Stimulated activated CD8-positive, alpha-beta memory T cell treated with anti-CD3 and anti-CD28 coated beads, Interleukin-12 subunit alpha, Interleukin-12 subunit beta, amount 100 ng/mL, for 24 hours (primary cell): ENCODE data around the gene MSN.
"Not testable (repeated sequence)": the region's sequence is repeated elsewhere in the genome, so short reads cannot be mapped to it uniquely, and the experiment has no call there.

ENCODE experiments used
- DNase-seq: peaks from one replicate; pipeline ENCODE4 v3.0.0-alpha.2; 2020; ENCODE audit errors: extremely low read depth

Gene MSN

DNA sequence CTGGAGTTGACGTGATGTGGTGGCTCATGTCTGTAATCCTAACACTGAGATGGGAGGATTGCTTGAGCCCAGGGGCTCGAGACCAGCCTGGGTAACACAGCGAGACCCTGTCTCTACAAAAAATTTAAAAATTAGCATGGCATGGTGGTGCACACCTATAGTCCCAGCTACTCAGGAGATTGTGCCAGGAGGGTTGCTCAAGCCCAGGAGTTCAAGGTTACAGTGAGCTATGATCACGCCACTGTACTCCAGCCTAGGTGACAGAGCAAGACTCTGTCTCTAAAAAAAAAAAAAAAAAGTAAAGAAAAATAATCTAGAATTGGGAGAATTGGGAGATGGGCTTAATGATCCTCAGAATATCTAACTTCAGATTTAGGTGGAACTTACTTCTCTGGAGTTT lies 51.1 kb downstream of the MSN start:
- no peak for DNase-seq

DNA sequence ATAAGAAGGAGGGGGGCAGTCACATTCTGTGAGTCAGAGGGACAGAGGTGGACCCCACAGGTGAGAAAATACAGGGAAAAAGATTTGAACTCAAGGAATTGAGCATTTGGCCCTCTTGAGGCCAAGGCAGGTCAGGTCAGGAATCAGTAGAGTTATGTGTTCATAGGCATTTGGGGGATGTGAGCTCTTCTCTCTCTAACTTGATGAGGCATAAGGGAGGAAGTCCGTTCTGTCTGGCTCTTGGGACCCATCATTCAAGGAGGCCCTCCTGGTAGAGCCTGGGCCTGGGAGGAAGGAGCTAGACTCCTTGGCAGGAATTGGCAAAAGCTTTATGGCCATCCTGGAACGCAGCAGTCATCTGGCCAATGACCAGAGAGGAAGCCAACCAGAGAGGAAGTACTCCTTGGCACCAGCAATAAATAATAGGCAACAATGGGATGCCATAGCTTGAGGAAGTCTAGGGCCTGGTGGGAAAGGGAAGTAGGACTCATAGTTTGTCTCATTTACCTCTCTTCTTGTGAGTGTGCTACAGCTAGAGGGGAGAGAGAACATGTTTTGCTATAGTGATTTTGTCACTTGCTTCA lies 53.0 kb downstream of the MSN start:
- DNase-seq, result no peak

DNA sequence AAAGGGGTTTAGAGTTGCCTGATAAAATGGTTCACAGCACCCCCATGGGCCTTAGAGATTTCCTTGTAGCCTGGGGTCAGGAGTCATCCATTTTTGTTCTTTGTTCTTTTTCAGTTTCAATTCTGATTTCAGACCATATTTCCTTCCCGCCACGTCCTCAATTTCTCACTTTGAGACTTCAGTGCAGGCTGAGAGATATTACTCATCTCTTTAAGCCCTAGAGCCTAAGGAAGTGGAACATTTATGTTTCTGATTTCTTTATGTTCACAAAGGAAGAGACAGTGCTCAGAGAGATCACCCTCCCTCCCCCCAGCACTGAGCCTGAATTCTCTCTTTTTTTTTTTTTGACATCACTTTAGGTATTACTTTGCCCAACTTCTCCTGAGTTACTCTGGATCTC lies 56.3 kb downstream of the MSN start:
- DNase-seq, result no peak

DNA sequence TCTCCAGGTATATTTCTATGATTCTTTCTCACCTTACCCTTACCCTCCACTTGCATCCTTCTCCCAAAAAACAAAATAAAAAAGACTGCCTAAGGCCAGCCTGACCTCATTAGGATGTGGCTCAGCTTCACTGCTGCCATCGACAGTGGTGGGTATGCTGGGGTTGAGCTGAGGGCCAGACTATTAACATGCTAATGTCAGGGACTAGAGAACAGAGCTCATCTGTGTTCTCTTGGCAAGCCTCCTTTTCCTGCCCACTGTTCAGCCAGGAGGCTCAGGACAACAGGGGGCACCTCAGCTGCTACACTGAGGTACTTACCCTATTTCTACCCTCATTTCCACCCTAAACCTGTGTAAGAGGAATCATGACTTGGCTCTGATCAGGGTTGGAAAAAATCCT lies 59.3 kb downstream of the MSN start:
- no peak for DNase-seq

DNA sequence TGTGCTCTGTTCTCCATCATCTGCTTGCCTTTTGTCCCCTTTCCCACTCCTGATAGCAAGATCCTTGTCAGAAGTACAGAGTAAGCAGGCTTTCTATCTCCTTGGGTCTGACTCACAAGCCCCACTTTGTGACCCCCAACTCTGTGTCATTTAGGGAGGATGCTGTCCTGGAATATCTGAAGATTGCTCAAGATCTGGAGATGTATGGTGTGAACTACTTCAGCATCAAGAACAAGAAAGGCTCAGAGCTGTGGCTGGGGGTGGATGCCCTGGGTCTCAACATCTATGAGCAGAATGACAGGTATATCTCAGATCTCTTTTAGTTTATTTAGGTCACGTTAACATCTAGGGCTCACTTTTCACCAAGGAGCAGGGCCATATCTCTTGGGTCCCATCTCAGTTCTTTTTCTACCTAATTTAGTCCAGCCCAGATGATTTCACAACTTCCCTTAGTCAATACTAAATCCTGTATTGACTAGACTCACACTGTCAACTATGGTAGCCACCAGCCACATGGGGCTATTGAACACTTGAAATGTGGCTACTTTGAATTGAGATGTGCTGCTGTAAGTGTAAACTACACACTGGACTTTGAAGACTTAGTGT lies 64.3 kb downstream of the MSN start:
- DNase-seq, result no peak

DNA sequence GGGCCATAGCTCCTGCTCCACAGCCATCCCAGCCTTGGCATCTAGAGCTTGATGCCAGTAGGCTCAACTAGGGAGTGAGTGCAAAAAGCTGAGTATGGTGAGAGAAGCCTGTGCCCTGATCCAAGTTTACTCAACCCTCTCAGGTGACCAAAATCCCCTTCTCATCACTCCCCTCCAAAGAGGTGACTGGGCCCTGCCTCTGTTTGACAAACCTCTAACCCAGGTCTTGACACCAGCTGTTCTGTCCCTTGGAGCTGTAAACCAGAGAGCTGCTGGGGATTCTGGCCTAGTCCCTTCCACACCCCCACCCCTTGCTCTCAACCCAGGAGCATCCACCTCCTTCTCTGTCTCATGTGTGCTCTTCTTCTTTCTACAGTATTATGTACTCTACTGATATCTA lies 73.5 kb downstream of the MSN start:
- DNase-seq, result no peak

DNA sequence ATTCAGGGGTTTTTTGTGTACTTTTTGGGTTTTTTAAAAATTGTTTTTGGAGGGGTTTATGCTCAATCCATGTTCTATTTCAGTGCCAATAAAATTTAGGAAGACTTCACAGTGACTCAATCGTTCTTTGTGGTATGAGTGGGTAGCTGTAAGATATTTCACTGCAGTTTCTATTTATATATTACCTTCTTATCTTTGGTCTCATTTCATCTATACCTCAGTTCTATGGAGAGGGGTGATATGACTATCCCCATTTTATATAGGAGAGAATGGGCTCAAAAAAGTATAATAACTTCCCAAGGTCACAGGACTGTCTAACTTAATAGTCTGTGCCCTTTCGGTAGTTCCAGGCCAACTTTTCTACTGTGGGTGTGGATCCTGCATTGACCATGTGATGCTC lies 74.4 kb downstream of the MSN start:
- no peak for DNase-seq

DNA sequence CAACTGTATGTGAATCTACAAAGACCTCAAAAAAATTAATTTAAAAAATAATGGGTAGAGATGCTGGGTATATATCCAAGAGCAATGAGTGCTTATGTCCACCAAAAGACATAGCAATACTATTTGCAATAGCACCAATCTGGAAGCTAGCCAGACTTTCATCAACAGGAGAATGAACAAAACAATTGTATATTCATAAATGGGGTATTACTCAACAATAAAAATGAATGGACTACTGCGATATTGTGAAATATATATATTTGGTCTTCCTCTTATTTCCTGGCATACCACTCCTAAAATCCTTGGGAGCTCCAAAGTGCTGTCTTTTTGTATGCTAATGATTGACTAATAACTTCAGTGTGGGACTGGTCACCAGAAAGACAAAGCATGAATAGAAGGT lies 77.5 kb downstream of the MSN start:
- no peak for DNase-seq

DNA sequence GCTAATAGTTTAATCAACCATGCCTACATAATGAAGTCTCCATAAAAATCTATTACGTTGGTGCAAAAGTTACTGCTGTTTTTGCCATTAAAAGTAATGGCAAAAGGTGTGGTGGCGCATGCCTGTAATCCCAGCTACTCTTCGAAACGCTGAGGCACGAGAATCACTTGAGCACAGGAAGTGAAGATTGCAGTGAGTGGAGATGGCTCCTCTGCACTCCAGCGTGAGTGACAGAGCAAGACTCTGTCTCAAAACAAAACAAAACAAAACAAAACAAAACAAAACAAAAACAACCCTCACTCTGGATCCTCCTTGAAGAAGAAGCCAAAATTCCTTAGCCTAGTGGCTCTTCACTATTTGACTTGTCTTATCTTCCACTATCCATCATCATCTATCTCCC lies 78.0 kb downstream of the MSN start:
- DNase-seq, result no peak

DNA sequence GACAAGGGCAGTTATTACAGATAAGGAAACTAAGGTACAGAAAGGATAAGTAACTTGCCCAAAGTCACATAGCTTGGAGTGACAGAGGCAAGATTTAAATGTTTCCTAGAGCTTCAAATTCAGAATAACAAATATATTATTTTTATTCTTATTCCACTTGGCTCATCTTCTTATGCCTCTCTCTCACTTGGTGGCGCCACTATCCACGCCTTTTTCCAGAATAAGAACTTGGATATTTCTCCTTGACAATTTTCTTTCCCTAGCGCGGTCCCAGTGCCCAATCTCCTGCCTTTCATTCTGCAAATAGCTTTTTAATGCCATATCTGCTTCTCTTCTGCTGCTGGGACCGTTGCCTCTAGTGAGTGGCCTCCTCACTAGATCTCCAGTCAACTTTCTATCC lies 78.5 kb downstream of the MSN start:
- DNase-seq, result no peak

DNA sequence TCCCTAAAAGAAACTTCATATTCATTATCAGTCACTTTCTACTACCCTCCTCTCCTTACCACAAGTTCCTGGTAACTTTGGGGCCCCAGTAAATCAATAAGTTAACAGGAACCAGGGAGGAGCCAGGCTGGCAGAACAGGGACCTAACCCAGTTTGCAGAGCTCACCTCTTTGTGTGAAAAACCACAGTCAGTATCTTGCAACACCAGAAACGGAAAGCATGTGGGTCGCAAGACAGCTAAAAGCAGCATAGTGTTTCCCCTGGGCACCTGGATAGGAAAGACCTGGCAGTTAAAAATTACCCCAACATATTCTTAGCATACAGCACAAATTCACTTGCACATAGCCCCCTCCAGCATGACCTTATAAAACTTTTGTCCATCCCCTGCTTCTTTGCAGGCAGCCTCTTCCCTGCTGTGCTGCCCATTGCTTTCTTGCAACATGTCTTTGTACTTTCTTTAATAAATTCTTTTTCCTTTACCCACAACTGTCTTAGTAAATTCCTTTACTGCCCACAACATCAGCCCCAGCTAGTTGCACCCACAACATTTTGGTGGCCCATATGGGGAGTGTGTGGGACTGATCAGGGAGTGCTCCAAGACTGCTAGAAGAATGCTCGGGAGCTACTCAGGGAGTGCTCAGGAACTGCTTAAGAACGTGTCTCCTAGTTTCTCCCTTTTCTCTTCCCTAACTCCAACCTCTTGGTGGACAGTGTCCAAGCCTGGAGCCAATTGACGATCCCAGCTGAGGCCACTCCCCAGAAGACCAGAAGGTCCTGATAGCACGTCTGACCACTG lies 83.4 kb downstream of the MSN start:
- DNase-seq, result no peak

DNA sequence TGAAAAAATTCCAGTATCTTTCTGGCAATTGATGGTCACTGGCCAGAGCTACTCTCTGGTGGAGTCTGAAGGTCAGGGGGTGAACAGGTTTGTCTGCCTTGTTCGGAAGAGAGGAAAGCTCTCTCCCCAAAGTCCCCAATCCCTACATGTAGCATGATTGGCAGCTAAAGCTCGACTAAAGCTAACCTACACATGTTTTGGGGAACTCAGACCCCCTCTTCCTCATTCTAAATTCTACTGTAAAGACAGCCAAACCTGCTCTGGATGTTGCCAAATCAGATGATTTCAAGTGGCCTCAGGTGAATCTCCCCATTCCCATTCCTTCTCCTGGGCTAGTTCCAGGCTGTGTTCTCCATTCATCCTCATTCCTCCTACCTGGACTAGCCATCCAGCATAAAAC lies 84.1 kb downstream of the MSN start:
- no peak for DNase-seq

DNA sequence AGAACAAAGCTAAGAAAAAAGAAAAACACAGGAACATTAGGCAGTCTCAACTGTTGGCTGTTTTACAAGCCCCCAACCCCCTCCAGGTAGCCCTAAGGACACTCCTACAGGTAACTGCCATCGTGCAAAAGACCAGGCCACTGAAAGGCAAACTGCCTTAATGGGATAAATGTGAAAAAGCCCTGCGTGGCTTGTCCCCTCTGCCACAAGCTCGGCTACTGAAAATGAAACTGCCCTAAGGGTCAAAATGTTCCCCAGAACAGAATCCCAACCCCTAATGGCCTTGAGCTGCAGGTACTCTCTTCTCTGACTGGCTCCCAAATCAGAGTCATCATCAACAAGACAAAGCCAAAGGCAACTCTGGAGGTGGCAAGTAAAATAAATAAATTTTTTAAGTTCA lies 84.8 kb downstream of the MSN start:
- no peak for DNase-seq

DNA sequence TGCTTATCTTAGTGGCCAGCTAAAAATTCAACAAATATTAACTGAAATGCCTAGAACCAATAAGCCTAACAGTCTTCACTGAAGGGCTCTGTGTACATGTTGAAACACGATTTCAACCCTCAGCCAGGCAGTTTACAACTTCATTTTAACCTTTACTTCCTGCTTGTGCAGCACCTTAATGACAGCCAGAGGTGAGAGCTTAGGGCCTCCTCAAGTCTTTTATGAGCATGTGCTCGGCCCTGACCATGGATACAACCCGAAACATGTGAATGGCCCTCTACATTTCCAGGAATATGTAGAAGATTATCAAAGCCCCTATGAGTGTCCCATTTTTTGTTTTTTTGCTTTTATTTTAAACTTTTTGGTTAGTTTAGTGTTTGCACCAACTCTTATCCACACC lies 88.3 kb downstream of the MSN start:
- no peak for DNase-seq

DNA sequence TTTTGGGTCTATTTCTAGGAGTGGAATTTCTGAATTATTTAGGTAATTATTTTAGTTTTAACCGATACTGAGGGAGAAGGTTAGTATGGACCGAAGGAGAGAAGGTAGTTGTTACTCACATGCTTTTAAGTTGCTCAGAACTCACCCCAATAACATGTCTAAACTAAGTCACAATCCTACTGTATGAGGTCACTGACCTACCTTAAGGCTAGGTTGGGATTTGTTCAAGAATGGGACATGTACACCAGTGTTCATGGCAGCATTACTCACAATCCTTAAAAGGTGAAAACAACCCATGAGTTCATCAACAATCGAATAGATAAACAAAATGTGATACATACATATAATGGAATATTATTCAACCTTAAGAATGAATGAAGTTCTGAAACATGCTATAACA lies 90.5 kb downstream of the MSN start:
- DNase-seq, result no peak

DNA sequence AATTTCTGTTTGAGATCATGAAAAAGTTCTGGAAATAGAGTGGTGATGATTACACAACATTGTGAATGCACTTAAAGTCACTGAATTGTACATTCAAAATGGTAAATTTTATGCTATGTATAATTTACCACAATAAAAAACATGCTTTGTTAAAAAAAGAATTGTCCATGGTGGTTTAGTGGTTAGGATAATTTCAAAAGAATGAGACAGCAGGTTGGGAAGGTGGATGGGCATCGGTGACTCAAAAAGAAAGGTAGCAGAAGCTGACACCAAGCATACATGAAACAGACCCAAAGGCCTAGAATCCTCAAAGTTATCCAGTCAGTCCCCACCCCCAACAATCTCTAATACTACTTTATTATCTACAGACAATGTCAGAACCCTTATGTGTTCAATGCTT lies 91.1 kb downstream of the MSN start:
- DNase-seq, result no peak

DNA sequence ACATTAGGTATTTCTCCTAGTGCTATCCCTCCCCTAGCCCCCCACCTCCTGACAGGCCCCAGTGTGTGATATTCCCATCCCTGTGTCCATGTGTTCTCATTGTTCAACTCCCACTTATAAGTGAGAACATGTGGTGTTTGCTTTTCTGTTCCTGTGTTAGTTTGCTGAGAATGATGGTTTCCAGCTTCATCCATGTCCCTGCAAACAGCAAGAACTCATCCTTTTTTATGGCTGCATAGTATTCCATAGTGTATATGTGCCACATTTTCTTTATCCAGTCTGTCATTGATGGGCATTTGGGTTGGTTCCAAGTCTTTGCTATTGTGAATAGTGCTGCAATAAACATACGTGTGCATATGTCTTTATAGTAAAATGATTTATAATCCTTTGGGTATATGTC lies 92.1 kb downstream of the MSN start:
- not testable (repeated sequence) for DNase-seq

DNA sequence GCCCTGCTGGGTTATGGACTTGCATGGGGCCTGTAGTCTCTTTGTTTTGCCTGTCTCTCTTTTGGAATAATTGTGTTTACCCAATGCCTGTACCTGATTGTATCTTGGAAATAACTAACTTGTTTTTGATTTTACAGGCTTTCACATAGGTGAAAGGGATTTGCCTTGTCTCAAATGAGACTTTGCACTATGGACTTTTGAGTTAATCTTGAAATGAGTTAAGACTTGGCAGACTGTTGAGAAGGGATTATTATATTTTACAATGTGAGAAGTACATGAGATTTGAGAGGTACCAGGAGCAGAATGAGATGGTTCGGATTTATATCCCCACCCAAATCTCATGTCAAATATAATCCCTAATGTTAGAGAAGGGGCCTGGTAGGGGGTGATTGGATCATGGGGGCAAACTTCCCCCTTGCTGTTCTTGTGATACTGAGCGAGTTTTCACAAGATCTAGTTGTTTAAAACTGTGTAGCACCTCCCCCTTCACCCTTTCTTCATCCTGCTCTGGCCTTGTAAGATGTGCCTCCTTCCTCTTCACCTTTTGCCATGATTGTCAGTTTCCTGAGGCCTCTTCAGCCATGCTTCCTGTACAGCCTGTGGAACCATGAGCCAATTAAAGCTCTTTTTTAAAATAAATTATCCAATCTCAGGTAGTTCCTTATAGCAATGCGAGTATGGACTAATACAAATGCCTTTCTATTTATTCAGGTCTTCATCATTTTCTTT lies 102.3 kb downstream of the MSN start:
- DNase-seq, result no peak

DNA sequence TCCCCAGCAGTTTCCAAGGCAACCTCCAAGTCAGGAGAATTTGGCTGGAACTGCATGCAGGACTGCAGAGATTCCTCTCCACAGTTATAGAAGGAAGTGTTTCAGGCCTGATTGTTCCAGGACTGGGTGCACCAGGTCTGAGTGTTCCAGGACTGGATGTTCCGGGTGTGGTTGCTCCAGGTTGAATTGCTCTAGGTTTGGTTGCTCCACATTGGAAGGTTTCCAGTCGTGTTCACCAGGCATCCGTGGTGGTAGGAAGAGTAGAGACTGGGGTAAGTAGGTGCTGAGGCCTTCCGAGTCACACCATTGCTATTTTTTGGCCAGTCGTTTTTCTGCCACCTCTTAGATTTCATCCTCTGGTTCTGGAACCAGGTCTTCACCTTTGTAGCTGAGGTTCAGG lies 105.4 kb downstream of the MSN start:
- DNase-seq, result no peak

DNA sequence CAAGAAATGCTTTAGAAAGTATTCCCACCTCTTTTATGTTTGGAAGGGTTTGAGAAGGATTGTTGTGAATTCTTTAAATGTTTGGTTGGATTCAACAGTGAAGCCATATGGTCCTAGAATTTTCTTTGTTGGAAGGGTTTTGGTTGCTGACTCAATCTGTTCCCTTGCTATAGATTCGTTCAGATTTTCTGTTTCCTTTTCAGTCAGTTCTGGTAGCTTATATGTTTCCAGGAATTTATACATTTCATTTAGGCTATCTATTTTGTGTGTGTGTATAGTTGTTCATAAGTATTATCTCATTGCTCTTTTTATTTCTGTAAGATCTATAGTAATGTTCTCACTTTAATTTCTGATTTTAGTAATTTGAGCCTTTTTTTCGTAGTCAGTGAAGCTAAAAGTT lies 114.4 kb downstream of the MSN start:
- no peak for DNase-seq

DNA sequence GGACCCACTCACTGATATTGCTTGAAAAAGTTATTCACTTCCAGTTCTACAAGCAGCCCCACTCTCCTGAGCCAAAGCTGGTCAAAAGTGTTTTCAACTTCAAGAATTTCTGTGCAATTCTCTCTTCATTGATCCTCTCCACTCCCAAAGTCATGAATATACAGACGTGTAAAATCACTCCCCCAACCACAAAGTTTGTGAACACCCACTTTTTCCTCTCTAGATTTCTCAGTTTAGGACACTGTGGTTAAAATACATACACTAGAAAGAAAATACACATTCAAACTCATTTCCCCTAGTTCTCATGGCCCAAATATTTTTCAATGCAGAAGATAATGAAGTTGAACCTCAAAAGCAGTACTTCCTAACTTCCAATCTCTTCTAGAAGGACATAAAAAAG lies 116.3 kb downstream of the MSN start:
- DNase-seq, result no peak
